H54 (cell line): ENCODE data around the gene NGLY1.

ENCODE experiments used
- DNase-seq: peaks from one replicate; pipeline ENCODE4 v3.0.0; 2011; ENCODE audit warnings: low spot score, mixed read lengths; ENCODE audit not compliant: insufficient read length
- FAIRE-seq: peaks from 3 replicates; lab custom pipeline; 2011; peaks lifted over from hg19 to GRCh38; lab: Jason Lieb, UNC
- POLR2A ChIP-seq: IDR thresholded peaks from 2 replicates; pipeline ENCODE4 v1.6.1; 2011; ENCODE audit warnings: low read depth, mild to moderate bottlenecking, low read length

NGLY1 gene

DNA sequence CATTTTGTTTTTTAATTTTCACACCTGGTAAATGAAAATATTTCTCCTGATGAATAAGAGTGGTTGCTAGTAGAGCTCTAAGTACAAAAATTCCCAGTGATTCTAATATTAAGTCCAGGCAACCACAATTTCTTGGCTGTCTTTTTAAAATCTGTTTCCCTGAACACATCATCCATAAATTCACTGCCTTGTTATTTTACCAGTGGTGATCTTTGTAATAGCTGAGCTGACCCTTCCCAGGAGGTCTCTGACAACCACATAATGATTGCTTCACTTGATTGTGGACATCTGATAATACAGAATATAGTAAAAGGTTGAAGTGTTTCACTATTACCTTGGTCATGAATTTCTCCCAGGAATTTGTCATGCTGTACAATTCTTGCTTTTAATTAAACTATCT is 104.7 kb downstream of the NGLY1 start:
- DNase-seq (no peak), FAIRE-seq (no peak)
- TF ChIP-seq POLR2A, result no peak

DNA sequence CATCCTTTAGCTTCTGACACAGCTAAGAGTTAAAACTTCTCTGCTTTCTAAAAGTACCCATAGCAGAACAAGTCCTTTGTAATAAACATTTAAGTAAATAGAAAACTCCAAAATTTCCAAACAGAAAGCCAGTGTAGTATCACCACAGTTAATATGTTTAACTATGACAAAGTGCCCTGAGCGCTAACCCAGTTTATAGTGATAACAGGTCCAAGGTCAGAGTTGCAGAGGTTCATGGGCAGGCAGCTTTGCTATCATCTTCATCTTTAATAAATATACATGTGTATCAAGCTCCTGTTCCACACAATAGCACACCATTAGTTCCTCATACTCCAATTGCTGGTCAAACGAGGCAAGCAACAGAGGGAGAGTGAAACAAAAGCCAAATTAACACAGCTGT is 106.1 kb downstream of the NGLY1 start:
- DNase-seq (no peak), FAIRE-seq (no peak)
- TF ChIP-seq POLR2A, result no peak

GRCh38 chr3:25674670-25675069 is 108.6 kb downstream of the NGLY1 start:
- DNase-seq (no peak), FAIRE-seq (no peak)
- TF ChIP-seq POLR2A, result no peak

- no peak for FAIRE-seq
- no peak for TF ChIP-seq POLR2A
- no peak for DNase-seq
Measured at GRCh38 chr3:25673738-25674298, 109.4 kb downstream of the NGLY1 start.
